NT2/D1 (cell line): ENCODE data around the gene RNF10.
"Not testable (repeated sequence)": the region's sequence is repeated elsewhere in the genome, so short reads cannot be mapped to it uniquely, and the experiment has no call there.

Source experiments
- DNase-seq: peaks from one replicate; pipeline ENCODE4 v3.0.0-alpha.2; 2011; ENCODE audit warnings: low read depth, low spot score
- H3K27me3 ChIP-seq: 2 replicates; pipeline ENCODE4 v1.6.0; 2011; ENCODE audit warnings: mild to moderate bottlenecking; ENCODE audit not compliant: insufficient read length, insufficient read depth
- H3K36me3 ChIP-seq: 2 replicates; pipeline ENCODE4 v1.6.1; 2011; ENCODE audit warnings: mild to moderate bottlenecking, low read length, mixed read lengths; ENCODE audit not compliant: insufficient read depth, insufficient read length
- H3K4me1 ChIP-seq: 2 replicates; pipeline ENCODE4 v1.5.1; 2011; ENCODE audit not compliant: insufficient read depth, insufficient read length
- H3K4me3 ChIP-seq: 2 replicates; pipeline ENCODE4 v1.5.1; 2011; ENCODE audit warnings: low read depth; ENCODE audit not compliant: insufficient read length
- H3K9ac ChIP-seq: 2 replicates; pipeline ENCODE4 v1.6.0; 2011; ENCODE audit warnings: low read depth; ENCODE audit not compliant: insufficient read length
- H3K9me3 ChIP-seq: 2 replicates; pipeline ENCODE4 v1.5.1; 2011; ENCODE audit warnings: mild to moderate bottlenecking, low read length; ENCODE audit not compliant: insufficient read depth
- SUZ12 ChIP-seq: IDR thresholded peaks from 2 replicates; pipeline ENCODE4 v1.6.1; 2011; ENCODE audit not compliant: insufficient read length, insufficient read depth; ENCODE audit errors: extremely low read depth
- YY1 ChIP-seq: IDR thresholded peaks from 2 replicates; pipeline ENCODE4 v1.6.1; 2011; ENCODE audit not compliant: insufficient read length, insufficient read depth
- ZNF274 ChIP-seq: IDR thresholded peaks from 2 replicates; pipeline ENCODE4 v1.6.1; 2011; ENCODE audit warnings: mild to moderate bottlenecking, low read depth, low read length

RNF10 gene

GRCh38 chr12:120534203-120534702 is at the start of gene RNF10:
Gene RNF10, plus strand, starts transcription at chr12:120534356. Its CDS starts 456 bp downstream, at chr12:120534812.
- H3K9me3 ChIP-seq, result no peaks in the 10 kb centered on the region
- peaks cover 34% of the 10 kb centered on the region for H3K36me3 ChIP-seq
- peaks cover 3% of the 10 kb centered on the region for H3K4me1 ChIP-seq
- TF ChIP-seq SUZ12 (no peak), ZNF274 (no peak), YY1 (peak; percentile 60)
- H3K27me3 ChIP-seq, result no peaks in the 10 kb centered on the region
- DNase-seq, result peak; percentile 86
- H3K9ac ChIP-seq, result peak within 1 kb of the TSS; percentile 93
- H3K4me3 ChIP-seq, result peak within 1 kb of the TSS; percentile 84

DNA sequence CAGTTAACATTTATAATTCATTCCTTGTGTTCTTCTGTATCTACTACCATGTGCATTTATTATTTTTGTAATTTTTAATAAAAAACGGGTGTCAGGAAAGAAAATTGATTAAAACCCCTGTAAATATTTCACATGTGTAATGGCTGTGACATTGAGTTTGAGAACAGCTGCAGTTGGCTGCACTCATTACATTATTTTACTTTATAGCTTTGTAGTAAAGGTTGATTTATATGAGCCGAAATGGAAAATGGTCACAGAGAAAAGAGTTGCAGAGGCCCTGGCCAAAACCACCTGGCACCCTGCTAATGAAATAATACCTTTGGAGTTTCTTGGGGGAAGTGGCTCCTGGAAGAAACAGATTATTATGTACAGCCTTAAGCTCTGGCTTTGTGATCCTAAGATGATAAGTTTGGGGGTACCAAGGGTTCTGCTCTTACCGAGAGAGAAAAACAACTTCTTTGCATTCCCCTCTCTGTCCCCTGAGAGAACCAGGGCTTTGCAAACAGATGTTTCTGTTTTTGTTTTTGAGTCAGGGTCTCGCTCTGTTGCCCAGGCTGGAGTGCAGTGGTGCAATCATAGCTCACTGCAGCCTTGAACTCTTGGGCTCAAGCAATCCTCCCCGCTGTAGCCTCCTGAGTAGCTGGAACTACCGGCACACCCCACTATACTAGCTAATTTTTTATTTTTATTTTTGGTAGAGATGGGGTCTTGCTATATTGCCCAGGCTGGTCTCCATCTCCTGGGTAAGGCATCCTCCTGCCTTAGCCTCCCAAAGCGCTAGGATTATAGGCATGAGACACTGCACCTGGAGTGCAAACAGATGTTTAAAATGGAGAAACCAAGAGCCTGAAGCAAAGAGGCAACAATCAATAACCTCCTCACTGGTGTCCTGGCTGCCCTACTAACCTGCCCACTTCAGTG is 47.9 kb upstream of the RNF10 start:
- Histone ChIP-seq H3K9me3 (no peaks in the 10 kb centered on the region), H3K4me3 (no peak overlapping the region), H3K9ac (no peak overlapping the region), H3K4me1 (no peaks in the 10 kb centered on the region), H3K27me3 (no peaks in the 10 kb centered on the region), H3K36me3 (peaks cover 16% of the 10 kb centered on the region)
- TF ChIP-seq ZNF274 (no peak), SUZ12 (no peak), YY1 (no peak)
- DNase-seq, result no peak

GRCh38 chr12:120487552-120487951 is 46.6 kb upstream of the RNF10 start:
- not testable (repeated sequence) for H3K9ac ChIP-seq, DNase-seq, H3K4me1 ChIP-seq, H3K9me3 ChIP-seq, H3K4me3 ChIP-seq, H3K27me3 ChIP-seq
- H3K36me3 ChIP-seq, result peaks cover 23% of the 10 kb centered on the region

- H3K36me3 ChIP-seq, result peaks cover 20% of the 10 kb centered on the region
- H3K4me3 ChIP-seq, result no peak overlapping the region
- TF ChIP-seq YY1, result no peak
- TF ChIP-seq SUZ12, result no peak
- no peak for TF ChIP-seq ZNF274
- no peaks in the 10 kb centered on the region for H3K4me1 ChIP-seq
- H3K27me3 ChIP-seq, result no peaks in the 10 kb centered on the region
- H3K9ac ChIP-seq, result no peak overlapping the region
- no peaks in the 10 kb centered on the region for H3K9me3 ChIP-seq
- no peak for DNase-seq
Measured at GRCh38 chr12:120488057-120488640, 46.0 kb upstream of the RNF10 start.

DNA sequence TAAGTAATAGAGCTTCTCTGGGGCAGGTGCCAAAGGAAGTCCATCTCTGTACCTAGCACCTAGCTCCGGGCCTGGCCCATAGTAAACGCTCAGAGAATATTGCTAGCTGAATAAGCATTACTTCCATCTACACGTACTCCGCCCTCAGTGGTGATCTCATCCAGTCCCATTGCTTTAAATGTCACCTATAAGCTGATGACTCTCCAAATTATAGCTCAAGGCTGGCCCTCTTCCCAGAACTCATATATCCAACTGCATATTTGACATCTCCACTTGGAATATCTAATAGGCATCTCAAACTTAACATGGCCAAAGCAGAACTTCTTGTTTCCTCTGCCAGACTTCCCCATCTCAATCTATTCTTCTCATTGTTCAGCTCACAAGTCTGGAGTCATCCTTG is 45.1 kb upstream of the RNF10 start:
- Histone ChIP-seq H3K4me1 (no peaks in the 10 kb centered on the region), H3K4me3 (no peak overlapping the region), H3K9ac (no peak overlapping the region), H3K36me3 (peaks cover 20% of the 10 kb centered on the region), H3K27me3 (no peaks in the 10 kb centered on the region), H3K9me3 (no peaks in the 10 kb centered on the region)
- no peak for TF ChIP-seq YY1
- TF ChIP-seq SUZ12, result no peak
- TF ChIP-seq ZNF274, result no peak
- no peak for DNase-seq

GRCh38 chr12:120490325-120490724 is 43.8 kb upstream of the RNF10 start:
- Histone ChIP-seq H3K4me3 (no peak overlapping the region), H3K4me1 (no peaks in the 10 kb centered on the region), H3K36me3 (peaks cover 20% of the 10 kb centered on the region), H3K9ac (no peak overlapping the region), H3K27me3 (no peaks in the 10 kb centered on the region), H3K9me3 (no peaks in the 10 kb centered on the region)
- no peak for DNase-seq
- TF ChIP-seq YY1 (no peak), ZNF274 (no peak), SUZ12 (no peak)

DNA sequence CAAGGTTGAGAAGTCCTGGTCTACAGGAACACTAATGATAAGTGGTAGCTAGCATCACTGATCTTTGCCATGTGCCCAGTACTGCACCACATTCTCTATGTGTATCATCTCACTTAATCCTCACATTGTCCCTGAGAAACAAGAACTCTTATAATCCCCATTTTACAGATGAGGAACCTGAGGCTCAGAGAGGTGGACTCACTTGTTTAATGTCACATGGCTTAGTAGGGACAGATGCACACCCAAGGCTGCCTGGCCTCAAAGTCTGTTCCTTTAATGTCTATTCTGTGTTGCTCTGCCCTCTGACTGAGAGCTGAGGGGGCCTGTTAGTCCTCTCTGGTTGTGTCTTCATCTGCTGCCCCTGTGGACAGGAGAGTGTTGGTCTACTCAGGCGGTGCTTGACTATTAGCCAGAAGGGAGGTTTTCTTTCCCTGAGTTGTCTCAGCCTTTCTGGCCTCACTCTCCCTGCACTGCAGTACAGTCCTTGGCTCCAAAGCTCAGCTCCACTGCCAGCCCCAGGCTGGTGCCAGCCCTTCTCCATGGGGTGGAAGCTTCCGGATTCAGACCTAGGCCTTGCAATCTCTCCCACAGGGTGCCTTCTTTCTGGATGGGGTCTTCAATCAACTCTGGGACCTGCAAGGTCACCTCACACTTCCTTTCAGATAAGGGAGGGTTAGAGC is 43.2 kb upstream of the RNF10 start:
- H3K36me3 ChIP-seq, result peaks cover 20% of the 10 kb centered on the region
- no peak overlapping the region for H3K9ac ChIP-seq
- H3K9me3 ChIP-seq, result no peaks in the 10 kb centered on the region
- DNase-seq, result no peak
- H3K27me3 ChIP-seq, result no peaks in the 10 kb centered on the region
- no peak for TF ChIP-seq YY1
- no peak for TF ChIP-seq SUZ12
- TF ChIP-seq ZNF274, result no peak
- H3K4me1 ChIP-seq, result no peaks in the 10 kb centered on the region
- H3K4me3 ChIP-seq, result no peak overlapping the region
